SKM-1 treated with dmso at 0.1 percent for 144 hours (cell line): Measurements from ENCODE around the gene ZNF626.
"Not testable (repeated sequence)": the region's sequence is repeated elsewhere in the genome, so short reads cannot be mapped to it uniquely, and the experiment has no call there.

ENCODE experiments used
- DNase-seq: peaks from one replicate; lab custom pipeline; 2025; ENCODE audit not compliant: unreplicated experiment; lab: John Stamatoyannopoulos, UW

ZNF626 gene

DNA sequence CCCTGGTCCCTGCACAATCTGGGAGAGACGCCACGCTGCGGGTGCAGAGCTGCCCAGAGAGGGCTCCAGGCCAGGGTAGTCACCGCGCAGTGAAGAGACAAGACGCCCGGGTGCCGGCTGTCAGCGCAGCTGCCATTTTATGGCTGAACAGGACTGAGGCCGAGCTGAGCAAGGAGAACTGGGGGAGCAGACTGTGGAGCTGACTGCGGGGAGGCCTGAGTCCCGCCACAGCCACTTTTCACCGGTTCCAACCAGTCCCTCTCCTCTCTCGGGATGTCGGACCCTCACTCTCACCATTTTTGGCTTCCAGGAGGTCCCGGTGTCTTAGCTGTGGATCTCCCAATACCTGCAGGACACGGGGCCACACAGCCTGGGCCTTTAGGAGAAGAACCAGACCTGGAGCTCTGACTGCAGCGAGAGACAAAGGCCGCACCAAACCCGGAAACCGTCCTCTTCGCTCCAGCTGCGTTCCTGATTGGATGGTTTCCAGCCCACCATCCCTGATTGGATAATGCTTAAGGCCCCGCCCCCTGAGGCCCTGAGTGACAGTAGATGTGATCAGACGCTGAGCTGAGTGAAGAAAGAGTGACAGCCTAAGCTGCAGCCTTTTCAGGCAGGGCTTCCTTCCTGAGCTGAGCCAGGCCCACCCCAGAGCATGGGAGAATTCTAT, at the start of gene ZNF626:
TSS of gene ZNF626 (minus strand) at position 422 of the 670 bp plus-strand sequence. CDS start at position 297, 125 bp downstream.
- no peak for DNase-seq

DNA sequence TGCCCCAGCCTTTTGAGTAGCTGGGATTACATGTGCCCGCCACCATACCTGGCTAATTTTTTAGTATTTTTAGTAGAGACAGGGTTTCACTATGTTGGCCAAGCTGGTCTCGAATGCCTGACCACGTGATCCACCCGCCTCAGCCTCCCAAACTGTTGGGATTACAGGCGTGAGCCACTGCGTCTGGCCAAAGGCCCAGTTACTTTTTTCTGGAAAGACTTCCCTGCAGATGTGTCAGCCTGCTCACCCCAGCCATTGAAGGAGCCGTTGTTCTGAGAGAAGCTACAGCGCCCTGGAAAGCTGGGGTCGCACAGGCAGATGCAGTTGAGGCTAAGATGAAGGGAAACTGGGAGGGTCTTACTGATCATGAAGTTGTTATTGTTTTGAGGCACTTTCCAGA, 7.9 kb upstream of the ZNF626 start:
- no peak for DNase-seq

DNA sequence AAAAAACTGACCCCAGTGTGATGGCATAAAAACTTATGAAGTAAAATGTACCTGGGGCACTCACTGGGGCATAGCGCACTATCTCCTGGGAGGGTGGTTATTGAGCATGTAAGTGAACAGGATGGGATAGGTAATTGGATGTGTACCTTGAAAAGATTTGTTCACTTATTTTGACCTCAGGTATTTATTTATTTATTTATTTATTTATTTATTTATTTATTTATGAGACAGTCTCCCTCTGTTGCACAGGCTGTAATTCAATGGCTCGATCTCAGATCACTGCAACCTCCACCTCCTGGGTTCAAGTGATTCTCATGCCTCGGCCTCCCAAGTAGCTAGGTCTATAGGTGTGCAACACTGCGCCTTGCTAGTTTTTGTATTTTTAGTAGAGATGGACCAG, 5.9 kb upstream of the ZNF626 start:
- DNase-seq: no peak

DNA sequence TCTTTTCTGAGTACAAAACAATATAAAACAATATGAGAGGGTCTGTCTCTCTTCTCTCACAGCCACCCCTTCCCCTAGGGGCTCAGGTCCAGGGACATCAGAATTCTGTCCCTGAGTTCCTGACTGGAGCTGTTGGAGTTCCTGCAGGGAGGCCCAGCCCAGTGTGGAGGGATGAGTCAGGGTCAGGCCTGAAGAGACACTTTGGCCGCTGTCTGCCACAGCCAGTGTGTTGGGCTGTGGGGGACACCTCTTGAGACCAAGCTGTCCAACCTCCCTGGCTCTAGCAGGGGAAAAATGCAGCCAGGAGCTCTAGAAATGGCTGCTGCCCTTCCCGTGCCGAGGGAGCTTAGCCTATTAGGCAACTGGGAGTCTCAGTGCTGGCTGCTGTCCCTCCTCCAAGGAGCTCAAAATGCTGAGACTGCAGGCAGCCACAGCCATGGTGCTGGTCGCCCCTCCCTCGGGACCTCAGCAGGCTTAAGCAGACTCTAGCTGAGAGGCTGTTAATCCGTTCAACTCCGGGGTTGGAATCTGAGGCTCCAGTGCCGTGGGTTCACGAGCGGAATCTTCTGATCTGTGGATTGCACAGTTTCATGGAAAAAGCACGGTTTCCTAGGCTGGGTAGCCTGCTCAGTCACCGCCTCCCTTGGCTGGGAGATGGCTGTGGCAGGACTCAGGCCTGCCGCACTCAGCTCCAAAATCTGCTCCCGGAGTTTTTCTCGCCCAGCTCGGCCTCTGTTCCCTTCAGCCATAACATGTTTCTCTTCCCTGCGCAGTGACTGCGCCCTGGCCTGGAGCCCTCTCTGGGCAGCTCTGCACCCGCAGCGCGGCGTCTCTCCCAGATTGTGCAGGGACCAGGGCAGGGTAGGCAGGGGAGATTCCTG, 3.8 kb upstream of the ZNF626 start:
- no peak for DNase-seq

DNA sequence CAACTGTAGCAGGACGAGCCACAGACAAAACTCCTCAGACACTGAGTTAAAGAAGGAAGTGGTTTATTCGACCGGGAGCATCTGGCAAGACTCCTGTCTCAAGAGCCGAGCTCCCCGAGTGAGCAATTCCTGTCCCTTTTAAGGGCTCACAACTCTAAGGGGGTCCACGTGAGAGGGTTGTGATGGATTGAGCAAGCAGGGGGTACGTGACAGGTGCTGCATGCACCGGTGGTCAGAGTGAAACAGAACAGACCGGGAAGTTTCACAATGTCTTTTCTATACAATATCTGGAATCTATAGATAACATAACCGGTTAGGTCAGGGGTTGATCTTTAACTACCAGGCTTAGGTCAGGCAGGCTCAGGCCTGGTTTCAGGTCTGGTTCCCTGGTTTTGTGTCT, 3.1 kb upstream of the ZNF626 start:
- not testable (repeated sequence) for DNase-seq

DNA sequence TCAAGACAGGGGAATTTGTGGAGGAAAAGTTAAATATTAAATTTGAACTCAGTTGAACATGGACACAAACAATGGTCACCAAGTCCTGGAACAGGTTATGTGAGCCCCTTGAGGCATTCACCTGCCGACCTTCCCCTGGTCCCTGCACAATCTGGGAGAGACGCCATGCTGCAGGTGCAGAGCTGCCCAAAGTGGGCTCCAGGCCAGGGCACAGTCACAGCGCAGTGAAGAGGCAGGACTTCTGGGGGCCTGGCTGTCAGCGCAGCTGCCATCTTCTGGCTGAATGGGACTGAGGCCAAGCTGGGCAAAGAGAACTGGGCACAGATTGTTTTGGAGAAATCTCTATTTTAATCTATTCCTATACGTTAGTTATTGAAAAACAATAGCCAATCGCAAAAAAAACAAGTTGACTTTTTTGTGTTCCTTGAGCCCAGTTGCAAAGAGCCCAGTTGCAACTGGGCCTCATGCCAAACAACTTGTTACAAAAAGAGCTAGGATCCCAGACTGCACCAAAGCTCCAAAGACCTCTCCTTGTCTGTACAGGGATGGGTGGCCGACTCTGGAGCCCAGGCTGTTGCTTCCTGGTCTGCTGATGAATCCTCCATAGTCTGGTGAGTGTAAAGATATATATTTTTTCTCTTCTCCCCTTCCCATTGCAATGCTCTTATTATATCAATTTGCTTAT, 1.2 kb upstream of the ZNF626 start:
- DNase-seq: no peak

DNA sequence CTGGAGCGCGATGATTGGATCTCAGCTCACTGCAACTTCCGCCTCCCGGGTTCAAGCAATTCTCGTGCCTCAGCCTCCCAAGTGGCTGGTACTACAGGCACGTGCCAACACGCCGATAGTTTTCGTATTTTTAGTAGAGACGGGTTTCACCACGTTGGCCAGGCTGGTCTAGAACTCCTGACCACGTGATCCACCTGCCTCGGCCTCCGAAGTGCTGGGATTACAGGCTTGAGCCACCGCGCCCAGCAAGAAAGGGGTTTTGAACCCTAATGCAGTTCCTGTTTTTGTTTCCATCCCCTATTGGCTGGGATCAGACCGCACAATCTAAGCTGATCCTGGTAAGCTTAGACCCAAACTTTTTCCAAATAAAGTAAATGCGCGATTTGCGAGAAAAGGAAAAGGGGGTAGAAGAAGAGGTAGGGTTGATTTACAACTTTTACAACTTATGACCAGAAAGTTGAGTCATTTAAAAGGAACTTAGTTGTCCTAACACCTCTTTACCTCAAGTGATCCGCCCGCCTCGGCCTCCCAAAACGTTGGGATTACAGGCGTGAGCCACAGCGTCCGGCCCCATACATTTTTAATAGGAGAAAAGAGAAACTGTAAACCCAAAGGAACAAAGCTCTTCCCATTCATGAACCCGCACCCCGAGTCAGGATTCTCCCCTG, 764 bp downstream of the ZNF626 start:
- no peak for DNase-seq

DNA sequence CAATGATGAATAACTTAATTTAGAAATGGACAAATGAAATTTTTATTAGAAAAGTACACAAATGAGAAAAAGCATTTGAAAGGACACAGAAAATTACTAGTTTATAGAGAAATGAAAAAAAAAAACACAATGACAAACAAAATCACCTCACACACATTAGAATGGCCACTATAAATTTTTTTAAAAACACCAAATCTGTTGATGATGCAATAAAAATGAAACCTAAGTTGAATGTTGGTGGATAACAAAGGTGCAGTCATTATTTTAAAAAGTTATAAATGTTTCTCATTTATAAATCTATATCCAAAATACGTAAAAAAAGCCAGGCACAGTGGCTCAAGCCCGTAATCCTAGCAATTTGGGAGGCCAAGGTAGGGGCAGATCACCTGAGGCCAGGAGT, 20.8 kb downstream of the ZNF626 start:
- DNase-seq: no peak

DNA sequence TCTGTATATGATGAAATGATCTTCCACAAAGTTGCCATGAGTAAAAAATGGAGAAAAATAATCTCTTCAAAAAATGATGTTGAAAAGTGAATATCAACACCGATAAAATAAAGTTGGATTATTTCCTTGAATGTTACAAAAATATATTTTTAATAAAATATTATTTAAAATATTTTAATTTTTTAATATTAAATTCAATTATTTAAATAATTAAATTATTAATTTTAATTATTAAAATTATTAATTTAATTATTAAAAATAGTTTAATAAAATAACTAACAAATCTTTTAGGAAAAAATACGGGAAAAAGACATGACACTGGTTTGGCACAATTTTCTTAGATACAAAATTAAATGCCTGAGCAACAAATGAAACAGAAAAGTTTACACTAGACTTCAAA, 21.3 kb downstream of the ZNF626 start:
- DNase-seq: no peak

DNA sequence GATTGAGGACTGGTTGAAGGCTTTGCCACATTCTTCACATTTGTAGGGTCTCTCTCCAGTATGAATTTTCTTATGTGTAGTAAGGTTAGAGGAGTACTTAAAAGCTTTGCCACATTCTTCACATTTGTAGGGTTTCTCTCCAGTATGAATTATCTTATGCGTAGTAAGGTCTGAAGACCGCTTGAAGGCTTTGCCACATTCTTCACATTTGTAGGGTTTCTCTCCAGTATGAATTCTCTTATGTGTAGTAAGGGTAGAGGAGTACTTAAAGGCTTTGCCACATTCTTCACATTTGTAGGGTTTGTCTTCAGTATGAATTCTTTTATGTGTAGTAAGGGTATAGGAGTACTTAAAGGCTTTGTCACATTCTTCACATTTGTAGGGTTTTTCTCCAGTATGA, 36.8 kb downstream of the ZNF626 start:
- DNase-seq: not testable (repeated sequence)

DNA sequence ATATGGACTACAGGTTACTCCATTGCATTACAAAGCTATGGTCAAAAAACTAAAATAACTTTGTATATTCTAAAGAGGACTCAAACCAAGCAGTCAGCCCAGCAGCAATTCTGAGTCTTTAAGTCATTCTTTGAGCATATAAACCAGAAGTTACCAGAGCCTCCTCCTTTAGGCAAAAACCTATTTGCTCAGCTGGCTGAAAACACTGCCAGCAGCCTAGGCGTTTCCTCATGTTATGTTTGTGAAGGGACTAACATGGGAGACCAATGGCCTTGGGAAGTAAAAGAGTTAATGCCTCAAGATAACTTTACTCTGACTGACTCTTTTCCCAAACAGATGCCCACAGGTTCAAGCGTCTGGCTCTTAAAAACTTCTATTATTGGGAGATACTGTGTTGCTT, 45.3 kb downstream of the ZNF626 start:
- no peak for DNase-seq

DNA sequence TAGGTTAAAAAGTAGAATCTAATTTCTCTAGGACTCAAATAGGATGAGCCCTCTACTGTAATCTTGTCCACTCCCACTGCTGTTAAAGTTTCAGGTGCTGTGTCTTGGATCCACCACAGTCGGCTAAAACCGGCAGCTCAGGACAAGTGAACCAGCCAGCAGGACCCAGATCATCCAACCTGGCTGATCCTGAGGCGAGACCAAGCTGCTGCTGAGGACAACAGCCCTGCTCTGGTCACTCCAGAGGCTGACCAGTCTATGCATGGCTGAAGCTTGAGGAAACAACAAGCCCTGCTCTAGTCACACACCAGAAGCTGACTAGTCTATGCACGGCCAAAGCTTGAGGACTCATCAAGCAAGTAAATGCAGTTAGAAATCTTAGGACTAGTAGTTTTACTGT, 46.4 kb downstream of the ZNF626 start:
- not testable (repeated sequence) for DNase-seq

DNA sequence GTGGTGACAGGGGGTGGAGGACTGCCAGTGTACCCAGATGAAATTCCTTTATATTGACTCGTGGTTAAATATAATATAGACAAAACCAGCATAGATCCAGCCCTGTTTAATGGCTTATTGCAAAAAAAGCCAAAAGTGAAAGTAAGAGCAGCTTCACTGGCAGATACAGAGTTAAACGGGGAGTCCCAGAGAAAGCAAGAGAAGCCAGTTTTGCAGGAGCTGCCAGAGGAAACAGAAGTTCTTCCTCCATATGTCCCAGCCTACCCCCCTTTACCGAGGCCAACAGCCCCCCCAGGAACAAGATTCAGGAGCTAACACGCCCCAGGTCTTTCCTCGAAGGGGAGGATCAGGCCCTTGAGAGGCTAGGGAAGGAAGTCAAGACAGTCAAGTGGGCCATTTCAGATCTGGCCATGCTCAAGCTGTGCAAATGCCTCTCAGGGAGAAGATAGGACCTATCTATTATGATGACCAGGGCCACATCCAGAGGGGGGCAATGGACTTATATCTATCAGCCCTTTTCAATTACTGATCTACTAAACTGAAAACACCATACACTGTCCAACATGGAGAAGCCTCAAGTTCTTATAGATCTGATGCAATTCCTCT, 48.6 kb downstream of the ZNF626 start:
- no peak for DNase-seq

DNA sequence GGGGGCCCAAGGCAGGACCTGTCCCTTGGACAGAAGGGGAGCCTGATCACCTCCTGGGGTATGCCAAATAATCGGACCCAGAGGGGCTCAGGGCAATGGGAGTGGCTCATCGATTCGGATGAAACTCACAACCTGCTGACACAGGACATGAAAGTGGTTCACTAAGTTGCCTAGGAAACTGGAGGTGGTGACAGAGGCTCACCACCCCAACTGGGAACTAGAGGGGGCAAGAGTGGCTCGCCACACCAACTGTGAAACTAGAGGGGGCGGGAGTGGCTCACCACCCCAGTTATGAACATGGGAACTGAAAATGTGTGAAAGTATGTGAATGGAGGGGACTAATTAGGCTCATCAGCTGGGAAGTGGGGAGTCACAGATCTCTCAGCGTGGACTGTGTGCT, 49.5 kb downstream of the ZNF626 start:
- no peak for DNase-seq

DNA sequence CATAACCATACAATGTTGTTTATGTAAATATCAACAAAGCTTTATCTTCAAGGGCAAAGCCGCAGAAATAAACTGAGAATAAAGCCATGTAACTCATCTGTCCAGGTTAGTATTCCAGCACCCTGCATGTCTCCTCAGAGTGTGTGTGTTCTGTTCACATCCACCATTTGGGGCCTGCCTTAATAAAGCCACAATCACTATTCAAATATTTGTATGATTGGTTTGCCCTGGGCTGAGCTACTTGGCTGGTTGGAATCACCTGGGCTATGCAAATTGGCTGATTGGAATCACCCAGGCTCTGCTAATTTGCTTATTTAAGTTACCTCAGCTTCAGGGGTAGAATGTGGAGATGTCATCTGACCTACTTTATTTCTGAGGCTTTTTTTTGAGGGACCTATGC, 53.4 kb downstream of the ZNF626 start:
- DNase-seq: no peak
